HepG2 (cell line): Measurements from ENCODE around the gene FHL5. TPM values are rescaled to one million over a fixed set of nuclear protein-coding genes. Genes with fewer than 3 reads are reported as not detected.
A peak's percentile ranks its signal among the peaks of the same experiment; 100 is the strongest.

Experiments used
- EED ChIP-seq: sonication (generic); formaldehyde crosslinking; IDR thresholded peaks from 2 replicates; pipeline ENCODE4 v1.5.0; 2020; ENCODE audit warnings: mild to moderate bottlenecking, missing genetic modification reagents
- GATA4 ChIP-seq: sonication (generic); IDR thresholded peaks from 2 replicates; pipeline ENCODE4 v1.6.1; 2016; ENCODE audit warnings: antibody characterized with exemption, low read depth, borderline replicate concordance
- NR2F2 ChIP-seq: IDR thresholded peaks from 2 replicates; pipeline ENCODE4 v1.6.1; 2012; ENCODE audit warnings: low read depth, inconsistent platforms, borderline replicate concordance
- PAX8 ChIP-seq: sonication (generic); formaldehyde crosslinking; IDR thresholded peaks from 2 replicates; pipeline ENCODE4 v1.8.0; 2022; ENCODE audit warnings: mild to moderate bottlenecking, missing genetic modification reagents, borderline replicate concordance
- SCMH1 ChIP-seq: sonication (generic); formaldehyde crosslinking; IDR thresholded peaks from 2 replicates; pipeline ENCODE4 v1.9.0; 2021; ENCODE audit warnings: missing genetic modification reagents, mild to moderate bottlenecking, borderline replicate concordance
- ZBTB1 ChIP-seq: sonication (generic); formaldehyde crosslinking; IDR thresholded peaks from 2 replicates; pipeline ENCODE4 v1.4.0; 2020; ENCODE audit warnings: missing genetic modification reagents, borderline replicate concordance
- ZNF138 ChIP-seq: sonication (generic); formaldehyde crosslinking; IDR thresholded peaks from 2 replicates; pipeline ENCODE4 v1.5.0; 2020; ENCODE audit warnings: mild to moderate bottlenecking, low read depth, missing genetic modification reagents
- ZNF460 ChIP-seq: sonication (generic); formaldehyde crosslinking; IDR thresholded peaks from 2 replicates; pipeline ENCODE4 v1.5.1; 2020; ENCODE audit warnings: missing genetic modification reagents, mild to moderate bottlenecking, borderline replicate concordance
- ZNF484 ChIP-seq: sonication (generic); formaldehyde crosslinking; IDR thresholded peaks from 2 replicates; pipeline ENCODE4 v1.5.1; 2020; ENCODE audit warnings: mild to moderate bottlenecking, low read depth, missing genetic modification reagents, borderline replicate concordance
- ZNF550 ChIP-seq: sonication (generic); formaldehyde crosslinking; IDR thresholded peaks from 2 replicates; pipeline ENCODE4 v1.4.0; 2020; ENCODE audit warnings: mild to moderate bottlenecking, missing genetic modification reagents, borderline replicate concordance
- ZNF552 ChIP-seq: sonication (generic); formaldehyde crosslinking; IDR thresholded peaks from 2 replicates; pipeline ENCODE4 v1.9.0; 2022; ENCODE audit warnings: missing genetic modification reagents, mild to moderate bottlenecking, borderline replicate concordance
- ZNF577 ChIP-seq: sonication (generic); formaldehyde crosslinking; IDR thresholded peaks from 2 replicates; pipeline ENCODE4 v1.4.0; 2020; ENCODE audit warnings: mild to moderate bottlenecking, low read depth, missing genetic modification reagents, borderline replicate concordance
- ZNF616 ChIP-seq: sonication (generic); formaldehyde crosslinking; IDR thresholded peaks from 2 replicates; pipeline ENCODE4 v1.5.0; 2020; ENCODE audit warnings: low read depth, mild to moderate bottlenecking, missing genetic modification reagents
- ZNF704 ChIP-seq: sonication (generic); formaldehyde crosslinking; IDR thresholded peaks from 2 replicates; pipeline ENCODE4 v1.8.1; 2023; ENCODE audit warnings: mild to moderate bottlenecking, inconsistent platforms, moderate library complexity, missing genetic modification reagents, borderline replicate concordance
- ZNF772 ChIP-seq: sonication (generic); formaldehyde crosslinking; IDR thresholded peaks from 2 replicates; pipeline ENCODE4 v1.5.0; 2020; ENCODE audit warnings: mild to moderate bottlenecking, missing genetic modification reagents
- polyA plus RNA-seq, 8 experiments: library from polyadenylated mRNA; depleted of rRNA in 3 of 8; stranded (reverse) in 7 of 8; unstranded in 1 of 8; fragments of >200 nt; fragmentation: Illumina TruSeq in 4 of 8; extraction: Trizol in 4 of 8; gene quantifications; 2 replicates each; pipeline versions ENCODE4 v1.2.1 to v1.2.3, GENCODE V29; 2011 to 2016; ENCODE audit warnings: low read depth in 4 of 8, missing spikeins in 1 of 8, mixed read lengths in 1 of 8; ENCODE audit not compliant: insufficient read depth in 1 of 8
- total RNA-seq, 5 experiments: library from RNA; depleted of rRNA; stranded (reverse); fragments of >200 nt; fragmentation: Illumina TruSeq; extraction: Trizol; gene quantifications; 2 replicates each; pipeline ENCODE4 v1.2.3, GENCODE V29; 2016; ENCODE audit warnings: low read depth in 1 of 5
- TF ChIP-seq, protein P1 (sequence below): sonication (generic); formaldehyde crosslinking; IDR thresholded peaks from 2 replicates; pipeline ENCODE4 v1.4.0; 2020; ENCODE audit warnings: mild to moderate bottlenecking, missing genetic modification reagents
- TF ChIP-seq, protein P2 (sequence below): sonication (generic); formaldehyde crosslinking; IDR thresholded peaks from 2 replicates; pipeline ENCODE4 v1.5.0; 2020; ENCODE audit warnings: missing genetic modification reagents
- TF ChIP-seq, protein P3 (sequence below): sonication (generic); formaldehyde crosslinking; IDR thresholded peaks from 2 replicates; pipeline ENCODE4 v1.4.0; 2020; ENCODE audit warnings: mild to moderate bottlenecking, missing genetic modification reagents

Gene FHL5
- total and polyA plus RNA-seq, 2 of the 13 experiments (the other 11 are each of a cell fraction or from before 2014, with no cell fraction given): not detected

DNA sequence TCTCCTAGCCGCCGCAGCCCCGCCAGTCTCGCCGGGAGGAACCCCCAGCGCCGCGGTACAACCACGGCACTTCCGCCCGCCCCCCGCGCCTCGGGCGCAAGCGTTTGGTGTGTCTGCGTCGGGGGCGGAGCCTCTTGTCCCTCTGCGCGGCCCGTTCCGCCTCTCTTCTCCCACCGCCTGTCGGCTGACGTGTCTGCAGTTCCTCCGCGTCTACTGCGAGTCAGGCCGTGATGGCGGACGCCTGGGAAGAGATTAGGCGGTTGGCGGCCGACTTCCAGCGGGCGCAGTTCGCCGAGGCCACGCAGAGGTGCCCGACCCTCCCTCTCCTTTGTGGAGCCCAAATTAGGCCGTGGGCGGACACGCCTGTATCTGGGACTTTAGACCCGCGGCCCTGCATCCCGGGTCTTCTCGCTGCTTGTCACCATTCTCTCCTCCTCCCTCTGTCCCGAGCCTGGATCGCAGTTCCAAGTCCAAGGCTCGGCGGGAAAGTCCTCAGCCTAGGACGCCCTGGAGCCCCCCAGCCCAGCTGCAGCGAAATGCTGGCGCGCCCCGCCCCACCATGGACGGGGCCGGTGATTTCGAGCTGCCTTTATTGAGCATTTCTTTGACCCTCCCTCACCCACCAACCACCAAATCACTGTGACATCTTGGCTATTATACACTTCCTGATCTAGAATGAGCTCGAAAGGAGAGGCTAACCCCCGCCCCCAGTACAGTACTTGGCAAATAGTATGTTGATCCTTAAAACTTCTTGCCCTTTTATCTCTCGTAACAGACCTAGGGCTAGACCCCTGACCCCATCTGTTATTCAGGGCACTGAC is 41.1 kb upstream of the FHL5 start, which contains the start of gene UFL1 (continued):
- peak; percentile 15; the same call in 1 of the 2 replicates for TF ChIP-seq NR2F2
- TF ChIP-seq ZNF460 (CRISPR knock-in tag): peak; percentile 48; the same call in 1 of the 2 replicates
- peak; percentile 92; the same call in 1 of the 2 replicates for TF ChIP-seq PAX8
- TF ChIP-seq ZNF138: 0 out of 2 replicates have a peak, but pooled peaks have one; percentile 55
- TF ChIP-seq ZBTB1 (CRISPR knock-in tag): no peak
- TF ChIP-seq, protein P1, sequence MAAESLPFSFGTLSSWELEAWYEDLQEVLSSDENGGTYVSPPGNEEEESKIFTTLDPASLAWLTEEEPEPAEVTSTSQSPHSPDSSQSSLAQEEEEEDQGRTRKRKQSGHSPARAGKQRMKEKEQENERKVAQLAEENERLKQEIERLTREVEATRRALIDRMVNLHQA (CRISPR knock-in tag): no peak
- TF ChIP-seq, protein P2, sequence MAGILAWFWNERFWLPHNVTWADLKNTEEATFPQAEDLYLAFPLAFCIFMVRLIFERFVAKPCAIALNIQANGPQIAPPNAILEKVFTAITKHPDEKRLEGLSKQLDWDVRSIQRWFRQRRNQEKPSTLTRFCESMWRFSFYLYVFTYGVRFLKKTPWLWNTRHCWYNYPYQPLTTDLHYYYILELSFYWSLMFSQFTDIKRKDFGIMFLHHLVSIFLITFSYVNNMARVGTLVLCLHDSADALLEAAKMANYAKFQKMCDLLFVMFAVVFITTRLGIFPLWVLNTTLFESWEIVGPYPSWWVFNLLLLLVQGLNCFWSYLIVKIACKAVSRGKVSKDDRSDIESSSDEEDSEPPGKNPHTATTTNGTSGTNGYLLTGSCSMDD (CRISPR knock-in tag): no peak
- no peak for TF ChIP-seq ZNF550 (CRISPR knock-in tag)
- TF ChIP-seq EED (CRISPR knock-in tag): peak; percentile 75; the same call in 1 of the 2 replicates
- TF ChIP-seq ZNF552 (CRISPR knock-in tag): no peak
- TF ChIP-seq GATA4: peak; percentile 84; the same call in 1 of the 2 replicates
- TF ChIP-seq ZNF704 (CRISPR knock-in tag): no peak; the same call in 1 of the 2 replicates
- no peak for TF ChIP-seq ZNF772
- TF ChIP-seq, protein P3, sequence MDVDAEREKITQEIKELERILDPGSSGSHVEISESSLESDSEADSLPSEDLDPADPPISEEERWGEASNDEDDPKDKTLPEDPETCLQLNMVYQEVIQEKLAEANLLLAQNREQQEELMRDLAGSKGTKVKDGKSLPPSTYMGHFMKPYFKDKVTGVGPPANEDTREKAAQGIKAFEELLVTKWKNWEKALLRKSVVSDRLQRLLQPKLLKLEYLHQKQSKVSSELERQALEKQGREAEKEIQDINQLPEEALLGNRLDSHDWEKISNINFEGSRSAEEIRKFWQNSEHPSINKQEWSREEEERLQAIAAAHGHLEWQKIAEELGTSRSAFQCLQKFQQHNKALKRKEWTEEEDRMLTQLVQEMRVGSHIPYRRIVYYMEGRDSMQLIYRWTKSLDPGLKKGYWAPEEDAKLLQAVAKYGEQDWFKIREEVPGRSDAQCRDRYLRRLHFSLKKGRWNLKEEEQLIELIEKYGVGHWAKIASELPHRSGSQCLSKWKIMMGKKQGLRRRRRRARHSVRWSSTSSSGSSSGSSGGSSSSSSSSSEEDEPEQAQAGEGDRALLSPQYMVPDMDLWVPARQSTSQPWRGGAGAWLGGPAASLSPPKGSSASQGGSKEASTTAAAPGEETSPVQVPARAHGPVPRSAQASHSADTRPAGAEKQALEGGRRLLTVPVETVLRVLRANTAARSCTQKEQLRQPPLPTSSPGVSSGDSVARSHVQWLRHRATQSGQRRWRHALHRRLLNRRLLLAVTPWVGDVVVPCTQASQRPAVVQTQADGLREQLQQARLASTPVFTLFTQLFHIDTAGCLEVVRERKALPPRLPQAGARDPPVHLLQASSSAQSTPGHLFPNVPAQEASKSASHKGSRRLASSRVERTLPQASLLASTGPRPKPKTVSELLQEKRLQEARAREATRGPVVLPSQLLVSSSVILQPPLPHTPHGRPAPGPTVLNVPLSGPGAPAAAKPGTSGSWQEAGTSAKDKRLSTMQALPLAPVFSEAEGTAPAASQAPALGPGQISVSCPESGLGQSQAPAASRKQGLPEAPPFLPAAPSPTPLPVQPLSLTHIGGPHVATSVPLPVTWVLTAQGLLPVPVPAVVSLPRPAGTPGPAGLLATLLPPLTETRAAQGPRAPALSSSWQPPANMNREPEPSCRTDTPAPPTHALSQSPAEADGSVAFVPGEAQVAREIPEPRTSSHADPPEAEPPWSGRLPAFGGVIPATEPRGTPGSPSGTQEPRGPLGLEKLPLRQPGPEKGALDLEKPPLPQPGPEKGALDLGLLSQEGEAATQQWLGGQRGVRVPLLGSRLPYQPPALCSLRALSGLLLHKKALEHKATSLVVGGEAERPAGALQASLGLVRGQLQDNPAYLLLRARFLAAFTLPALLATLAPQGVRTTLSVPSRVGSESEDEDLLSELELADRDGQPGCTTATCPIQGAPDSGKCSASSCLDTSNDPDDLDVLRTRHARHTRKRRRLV: no peak; the same call in 1 of the 2 replicates
- no peak for TF ChIP-seq ZNF577
- no peak for TF ChIP-seq SCMH1
- TF ChIP-seq ZNF616 (CRISPR knock-in tag): no peak; the same call in 1 of the 2 replicates
- no peak for TF ChIP-seq ZNF484 (CRISPR knock-in tag)
